ENCODE results near the gene SLC39A8.

SLC39A8 gene

DNA sequence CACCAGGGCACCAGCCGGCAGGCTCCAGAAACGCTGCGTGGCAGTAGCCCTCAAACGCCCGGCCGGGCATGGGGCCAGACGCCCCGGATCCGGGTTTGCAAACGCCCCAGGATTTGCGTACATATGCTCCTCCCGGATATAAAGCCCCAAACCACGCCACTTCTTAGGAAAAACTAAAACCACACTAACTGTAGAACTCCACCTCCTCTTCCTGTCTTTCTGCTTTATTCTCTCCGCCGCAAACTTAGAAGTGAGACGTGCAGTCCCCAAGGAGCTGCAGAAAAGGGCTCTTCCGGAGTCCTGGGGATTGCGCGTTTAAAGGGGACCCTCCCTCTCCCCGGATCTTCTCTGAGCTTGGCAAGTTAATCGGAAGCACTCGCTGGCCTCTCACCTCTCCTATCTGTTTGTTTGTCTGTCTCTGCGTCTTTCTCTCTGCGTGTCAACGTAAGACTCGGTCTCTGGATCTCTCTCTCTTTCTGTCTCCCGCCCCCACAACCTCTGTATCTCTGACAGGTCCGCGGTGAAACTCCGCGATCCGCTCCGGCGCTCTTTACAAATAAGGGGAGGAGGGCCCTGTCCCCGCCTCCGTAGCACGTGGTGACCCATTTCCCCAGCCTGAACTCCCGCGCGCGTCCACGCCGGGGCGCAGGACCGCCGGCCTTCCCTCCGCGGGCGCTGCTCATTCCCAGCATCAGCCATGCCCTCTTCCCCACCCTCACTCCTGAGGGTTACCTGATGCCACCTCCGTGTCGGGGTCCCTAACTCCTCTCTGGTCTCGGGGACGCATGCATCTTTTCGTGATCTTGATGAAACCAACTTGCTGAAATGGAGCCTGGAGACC is at the start of gene SLC39A8:
SLC39A8 (minus strand) TSS at position 529 of the 841 bp plus-strand sequence. CDS start 820 bp downstream, outside the sequence.
- no peaks in the 10 kb centered on the region for H3K36me3 ChIP-seq
- peak within 1 kb of the TSS; percentile 67 to 68 for H3K4me3 ChIP-seq (ENCODE audit: low read depth in 1 of 2, low read length in 1 of 2)
- H3K4me1 ChIP-seq (ENCODE audit: control insufficient read depth in 1 of 2, insufficient read depth in 1 of 2, low read depth in 1 of 2, low read length in 1 of 2), result peaks cover 22 to 24% of the 10 kb centered on the region in 2 experiments
- TF ChIP-seq, protein P1, sequence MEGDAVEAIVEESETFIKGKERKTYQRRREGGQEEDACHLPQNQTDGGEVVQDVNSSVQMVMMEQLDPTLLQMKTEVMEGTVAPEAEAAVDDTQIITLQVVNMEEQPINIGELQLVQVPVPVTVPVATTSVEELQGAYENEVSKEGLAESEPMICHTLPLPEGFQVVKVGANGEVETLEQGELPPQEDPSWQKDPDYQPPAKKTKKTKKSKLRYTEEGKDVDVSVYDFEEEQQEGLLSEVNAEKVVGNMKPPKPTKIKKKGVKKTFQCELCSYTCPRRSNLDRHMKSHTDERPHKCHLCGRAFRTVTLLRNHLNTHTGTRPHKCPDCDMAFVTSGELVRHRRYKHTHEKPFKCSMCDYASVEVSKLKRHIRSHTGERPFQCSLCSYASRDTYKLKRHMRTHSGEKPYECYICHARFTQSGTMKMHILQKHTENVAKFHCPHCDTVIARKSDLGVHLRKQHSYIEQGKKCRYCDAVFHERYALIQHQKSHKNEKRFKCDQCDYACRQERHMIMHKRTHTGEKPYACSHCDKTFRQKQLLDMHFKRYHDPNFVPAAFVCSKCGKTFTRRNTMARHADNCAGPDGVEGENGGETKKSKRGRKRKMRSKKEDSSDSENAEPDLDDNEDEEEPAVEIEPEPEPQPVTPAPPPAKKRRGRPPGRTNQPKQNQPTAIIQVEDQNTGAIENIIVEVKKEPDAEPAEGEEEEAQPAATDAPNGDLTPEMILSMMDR (IDR thresholded peaks at IDR 0.05), result peak; percentile 92
- H3K9me3 ChIP-seq, result no peaks in the 10 kb centered on the region
- H3K27me3 ChIP-seq, result no peaks in the 10 kb centered on the region
- peak within 1 kb of the TSS; percentile 43 for H3K27ac ChIP-seq

DNA sequence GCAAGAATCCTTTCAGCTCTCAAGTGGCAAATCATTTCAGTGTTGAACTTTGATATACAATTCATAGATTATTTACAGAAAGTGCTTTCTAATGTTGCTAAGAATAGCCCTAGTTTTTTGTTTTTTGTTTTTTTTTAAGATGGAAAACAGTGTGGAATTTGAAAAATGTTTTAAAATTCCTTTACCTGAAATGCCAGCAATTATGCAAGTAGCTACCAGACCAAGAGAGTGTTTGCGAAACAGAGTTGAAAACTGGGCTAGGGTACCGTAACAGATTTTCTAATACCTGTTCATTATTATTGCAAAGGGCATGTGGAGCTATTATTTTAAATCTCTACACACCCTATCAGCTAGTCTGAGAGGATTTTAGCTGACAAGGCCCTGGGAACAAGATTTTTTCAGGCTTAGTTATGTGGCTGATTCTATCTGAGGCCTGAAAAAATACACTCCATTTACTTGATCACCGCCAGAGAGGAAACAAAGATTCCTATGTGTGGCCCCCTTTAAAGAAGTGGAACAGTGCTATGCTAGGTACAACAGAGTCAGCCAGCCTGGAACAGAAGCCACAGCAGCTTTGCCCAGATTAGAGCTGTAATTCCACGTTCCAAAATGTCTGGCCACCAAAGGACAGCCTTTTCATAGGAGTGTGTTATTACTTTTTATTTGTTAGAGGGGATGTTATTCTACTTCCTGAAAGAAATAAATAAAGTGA is 46.9 kb upstream of the SLC39A8 start:
- no peaks in the 10 kb centered on the region for H3K36me3 ChIP-seq
- H3K4me1 ChIP-seq (ENCODE audit: control insufficient read depth in 1 of 2, insufficient read depth in 1 of 2, low read depth in 1 of 2, low read length in 1 of 2), result peaks cover 45 to 50% of the 10 kb centered on the region in 2 experiments
- H3K9me3 ChIP-seq, result no peaks in the 10 kb centered on the region
- TF ChIP-seq, protein P1 (IDR thresholded peaks at IDR 0.05), result no peak
- no peak overlapping the region for H3K4me3 ChIP-seq (ENCODE audit: low read depth in 1 of 2, low read length in 1 of 2)
- peak overlapping the region; percentile 84 for H3K27ac ChIP-seq
- no peaks in the 10 kb centered on the region for H3K27me3 ChIP-seq

DNA sequence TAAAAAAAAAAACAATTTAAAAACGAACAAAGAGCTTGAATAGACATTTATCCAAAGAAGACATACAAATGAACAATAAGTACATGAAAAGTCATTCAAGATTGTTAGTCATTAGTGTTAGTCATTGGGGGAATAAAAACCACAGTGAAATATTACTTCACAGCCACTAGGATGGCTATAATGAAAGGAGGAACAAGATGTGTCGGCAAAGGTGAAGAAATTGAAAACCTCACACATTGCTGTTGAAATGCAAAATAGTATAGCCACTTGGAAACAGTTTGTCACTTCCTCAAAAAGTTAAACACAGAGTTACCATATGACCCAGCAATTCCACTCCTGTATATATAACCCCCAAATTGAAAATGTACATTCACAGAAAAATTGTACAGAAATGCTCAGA is 45.2 kb upstream of the SLC39A8 start:
- TF ChIP-seq, protein P1 (IDR thresholded peaks at IDR 0.05), result no peak
- Histone ChIP-seq H3K4me1 (ENCODE audit: control insufficient read depth in 1 of 2, insufficient read depth in 1 of 2, low read depth in 1 of 2, low read length in 1 of 2) (peaks cover 45 to 50% of the 10 kb centered on the region in 2 experiments), H3K27ac (peak overlapping the region; percentile 84), H3K9me3 (no peaks in the 10 kb centered on the region), H3K4me3 (ENCODE audit: low read depth in 1 of 2, low read length in 1 of 2) (peak overlapping the region in 1 of 2 experiments; percentile 7), H3K27me3 (no peaks in the 10 kb centered on the region), H3K36me3 (no peaks in the 10 kb centered on the region)

DNA sequence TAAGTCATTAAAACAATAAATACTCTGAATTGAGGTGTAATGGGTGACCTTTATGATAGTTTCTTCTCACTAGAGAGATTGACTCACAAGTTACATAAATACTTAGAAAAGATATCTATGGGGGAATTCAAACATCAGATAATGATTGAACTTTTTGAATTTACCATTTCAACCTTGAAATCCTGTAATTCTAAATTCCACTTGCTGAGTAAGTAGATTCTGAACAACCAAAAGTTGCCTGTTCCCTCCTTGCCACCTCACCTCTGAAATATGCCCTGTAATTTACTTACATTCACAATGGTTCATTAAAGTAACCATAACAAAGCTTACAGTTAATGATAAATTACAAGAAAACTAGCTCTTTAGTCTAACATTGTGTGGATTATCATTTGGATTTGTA is 43.3 kb upstream of the SLC39A8 start:
- H3K4me3 ChIP-seq (ENCODE audit: low read depth in 1 of 2, low read length in 1 of 2), result no peak overlapping the region
- H3K9me3 ChIP-seq, result no peaks in the 10 kb centered on the region
- peaks cover 39% of the 10 kb centered on the region in 2 experiments for H3K4me1 ChIP-seq (ENCODE audit: control insufficient read depth in 1 of 2, insufficient read depth in 1 of 2, low read depth in 1 of 2, low read length in 1 of 2)
- no peaks in the 10 kb centered on the region for H3K27me3 ChIP-seq
- H3K36me3 ChIP-seq, result no peaks in the 10 kb centered on the region
- TF ChIP-seq, protein P1 (IDR thresholded peaks at IDR 0.05), result no peak
- no peak overlapping the region for H3K27ac ChIP-seq

DNA sequence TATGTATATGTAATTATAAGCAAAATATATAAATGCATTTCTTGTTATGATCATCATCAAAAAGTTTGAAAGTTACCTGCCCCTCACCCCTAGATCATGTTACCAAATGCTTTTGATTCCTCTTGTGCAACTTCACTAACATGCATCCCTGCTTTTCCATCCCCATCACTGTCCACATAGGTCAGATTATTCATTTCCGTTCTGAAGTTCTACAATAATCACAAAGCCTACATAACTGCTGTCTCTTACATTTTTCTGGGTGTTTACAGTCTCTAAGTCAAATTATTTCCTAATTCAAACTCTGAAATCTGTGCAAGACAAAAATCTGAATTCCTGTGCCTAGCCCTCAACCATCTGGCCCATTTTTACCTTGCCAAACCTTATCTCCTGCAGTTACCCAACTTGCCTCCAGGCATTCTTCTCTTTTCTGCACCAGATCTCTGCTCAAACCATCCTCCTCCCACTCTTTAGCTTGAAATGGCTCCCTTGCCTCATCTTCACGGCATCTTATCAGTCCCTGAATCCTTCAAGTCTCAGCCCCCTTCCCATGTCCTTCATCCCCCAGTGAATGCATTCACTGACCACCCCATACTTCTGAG is 42.4 kb upstream of the SLC39A8 start:
- peaks cover 29% of the 10 kb centered on the region in 2 experiments for H3K4me1 ChIP-seq (ENCODE audit: control insufficient read depth in 1 of 2, insufficient read depth in 1 of 2, low read depth in 1 of 2, low read length in 1 of 2)
- H3K9me3 ChIP-seq, result no peaks in the 10 kb centered on the region
- no peak overlapping the region for H3K4me3 ChIP-seq (ENCODE audit: low read depth in 1 of 2, low read length in 1 of 2)
- TF ChIP-seq, protein P1 (IDR thresholded peaks at IDR 0.05), result no peak
- H3K27me3 ChIP-seq, result no peaks in the 10 kb centered on the region
- H3K36me3 ChIP-seq, result no peaks in the 10 kb centered on the region
- H3K27ac ChIP-seq, result no peak overlapping the region

All from neutrophil (primary cell).